ENCODE results near the gene UTS2B.
"Not testable (repeated sequence)": the region's sequence is repeated elsewhere in the genome, so short reads cannot be mapped to it uniquely, and the experiment has no call there.

The UTS2B gene

DNA sequence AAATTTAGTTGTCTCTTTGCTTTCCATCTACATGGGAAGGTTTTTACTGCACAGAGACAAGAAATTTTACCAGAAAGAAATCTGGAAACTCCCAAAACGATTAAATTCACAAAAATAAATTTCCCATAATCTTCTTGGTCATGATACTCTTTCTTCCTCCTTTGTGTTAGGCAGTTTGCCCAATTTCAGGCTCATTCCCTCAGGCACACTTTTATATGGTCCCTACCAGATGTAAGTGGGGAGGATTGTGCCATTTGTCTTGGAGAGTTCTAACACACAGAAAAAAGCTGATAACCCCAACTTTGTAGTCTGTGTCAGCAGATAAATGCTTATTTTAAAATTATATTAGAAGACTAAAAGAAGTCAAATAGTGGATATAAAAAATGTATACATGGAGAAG, 50.2 kb downstream of the UTS2B start:
- no peak for DNase-seq (ENCODE audit: low read depth in 3 of 3)

DNA sequence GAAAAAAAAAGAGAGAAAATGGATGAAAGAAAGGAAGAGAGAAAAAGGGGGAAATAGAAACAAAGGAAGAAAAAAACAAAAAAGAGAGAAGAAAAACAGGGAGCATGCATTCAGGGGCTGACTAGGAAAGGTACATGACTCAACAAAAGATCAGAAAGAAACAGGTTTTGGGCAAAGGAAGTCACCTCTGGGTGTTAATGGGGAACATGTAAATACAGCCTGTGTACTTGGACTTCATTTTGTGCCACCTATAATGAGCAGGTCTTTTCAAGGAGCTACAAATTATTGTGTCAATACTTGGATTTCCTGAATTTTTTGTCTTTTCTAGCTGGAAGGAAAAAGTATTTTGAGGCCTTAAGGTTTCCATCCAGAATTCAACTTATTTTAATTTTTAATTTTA, 54.6 kb downstream of the UTS2B start:
- no peak for DNase-seq (ENCODE audit: low read depth in 3 of 3)

- DNase-seq (ENCODE audit: low read depth in 3 of 3): not testable (repeated sequence)
Measured at GRCh38 chr3:191275244-191275643, 55.1 kb downstream of the UTS2B start.

- no peak for DNase-seq (ENCODE audit: low read depth in 3 of 3)
Measured at GRCh38 chr3:191269289-191270085, 60.8 kb downstream of the UTS2B start.

DNA sequence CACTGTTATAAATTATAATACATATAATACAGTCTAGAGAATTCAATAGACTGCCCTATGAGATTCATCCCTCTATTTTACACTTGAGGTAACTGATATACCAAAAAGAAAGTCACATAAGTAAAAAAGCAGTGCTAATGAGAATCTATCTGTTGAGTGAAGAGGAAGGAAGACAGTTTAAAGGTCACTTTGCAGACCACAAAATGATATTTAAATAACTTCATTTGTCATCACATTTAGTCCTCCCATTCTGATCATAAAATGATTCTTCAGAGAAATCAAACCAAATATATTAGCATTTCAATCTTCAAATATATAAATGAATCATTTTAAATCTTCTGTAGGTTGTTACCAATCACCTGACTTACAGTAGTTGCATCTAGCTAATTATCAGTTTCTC, 61.6 kb downstream of the UTS2B start:
- no peak for DNase-seq (ENCODE audit: low read depth in 3 of 3)

- no peak for DNase-seq (ENCODE audit: low read depth in 3 of 3)
Measured at GRCh38 chr3:191263850-191264249, 66.5 kb downstream of the UTS2B start.

DNA sequence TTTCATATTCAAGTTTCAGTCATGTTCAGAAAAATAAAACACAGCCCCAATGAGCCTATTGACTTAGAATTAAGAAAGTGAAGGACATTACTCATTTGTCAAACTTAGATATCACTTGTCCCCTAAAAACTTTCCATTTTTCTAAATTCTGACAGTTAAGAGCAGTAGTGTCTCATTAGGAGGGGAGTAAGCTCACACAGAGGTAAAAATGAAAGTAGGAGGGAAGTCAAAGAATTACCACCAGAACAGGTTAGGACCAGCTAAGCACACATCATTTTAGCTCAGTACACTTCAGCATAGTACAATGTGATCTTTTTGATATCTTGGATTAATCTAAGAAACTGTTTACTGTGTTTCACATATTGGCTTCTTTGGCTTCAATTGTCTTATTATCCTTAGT, 67.0 kb downstream of the UTS2B start:
- DNase-seq (ENCODE audit: low read depth in 3 of 3): no peak

GRCh38 chr3:191262650-191263049, 67.7 kb downstream of the UTS2B start:
- DNase-seq (ENCODE audit: low read depth in 3 of 3): no peak

GRCh38 chr3:191261304-191261638, 69.1 kb downstream of the UTS2B start:
- no peak for DNase-seq (ENCODE audit: low read depth in 3 of 3)

- no peak for DNase-seq (ENCODE audit: low read depth in 3 of 3)
Measured at GRCh38 chr3:191260431-191261303, 69.7 kb downstream of the UTS2B start.

DNA sequence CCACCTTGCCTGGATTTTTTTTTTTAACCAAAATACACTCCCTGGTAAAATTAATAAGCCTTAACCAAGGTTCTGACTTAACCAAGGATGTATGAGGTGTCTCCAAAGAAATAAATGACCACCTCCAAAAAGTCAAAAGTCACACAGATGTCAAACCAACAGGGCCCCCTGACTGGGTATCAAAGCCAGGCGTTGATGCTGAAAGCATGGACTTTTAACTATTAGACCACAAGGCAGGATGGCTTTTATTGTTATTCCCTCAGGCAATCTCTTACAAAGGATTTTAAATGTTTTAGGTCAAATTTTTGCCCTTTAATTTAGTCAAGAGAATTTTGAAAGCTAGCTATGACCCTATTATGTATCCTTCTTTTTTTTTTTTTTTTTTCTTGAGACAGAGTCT, 70.8 kb downstream of the UTS2B start:
- no peak for DNase-seq (ENCODE audit: low read depth in 3 of 3)

- DNase-seq (ENCODE audit: low read depth in 3 of 3): no peak
Measured at GRCh38 chr3:191257286-191257685, 73.0 kb downstream of the UTS2B start.

DNA sequence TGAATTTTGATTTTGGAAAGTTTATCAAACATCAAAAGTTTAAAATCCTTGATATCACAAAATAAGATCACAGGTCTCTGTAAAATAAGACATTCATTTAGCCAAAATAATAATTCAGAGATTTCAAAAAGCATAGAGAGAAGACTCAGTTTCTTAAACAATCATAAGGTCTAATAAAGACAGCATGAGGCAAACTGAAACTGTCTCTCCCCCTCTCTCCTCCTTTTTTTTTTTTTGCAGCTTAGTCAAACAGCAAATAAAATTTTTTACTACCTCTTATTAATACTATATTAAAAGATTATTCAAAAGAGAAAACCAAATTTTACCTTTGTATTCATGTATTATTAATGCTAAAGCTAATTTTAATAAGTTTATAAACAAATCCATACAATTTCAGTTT, 73.9 kb downstream of the UTS2B start:
- DNase-seq (ENCODE audit: low read depth in 3 of 3): no peak

- no peak for DNase-seq (ENCODE audit: low read depth in 3 of 3)
Measured at GRCh38 chr3:191255156-191255555, 75.2 kb downstream of the UTS2B start.

- DNase-seq (ENCODE audit: low read depth in 3 of 3): no peak
Measured at GRCh38 chr3:191254098-191254873, 76.0 kb downstream of the UTS2B start.

DNA sequence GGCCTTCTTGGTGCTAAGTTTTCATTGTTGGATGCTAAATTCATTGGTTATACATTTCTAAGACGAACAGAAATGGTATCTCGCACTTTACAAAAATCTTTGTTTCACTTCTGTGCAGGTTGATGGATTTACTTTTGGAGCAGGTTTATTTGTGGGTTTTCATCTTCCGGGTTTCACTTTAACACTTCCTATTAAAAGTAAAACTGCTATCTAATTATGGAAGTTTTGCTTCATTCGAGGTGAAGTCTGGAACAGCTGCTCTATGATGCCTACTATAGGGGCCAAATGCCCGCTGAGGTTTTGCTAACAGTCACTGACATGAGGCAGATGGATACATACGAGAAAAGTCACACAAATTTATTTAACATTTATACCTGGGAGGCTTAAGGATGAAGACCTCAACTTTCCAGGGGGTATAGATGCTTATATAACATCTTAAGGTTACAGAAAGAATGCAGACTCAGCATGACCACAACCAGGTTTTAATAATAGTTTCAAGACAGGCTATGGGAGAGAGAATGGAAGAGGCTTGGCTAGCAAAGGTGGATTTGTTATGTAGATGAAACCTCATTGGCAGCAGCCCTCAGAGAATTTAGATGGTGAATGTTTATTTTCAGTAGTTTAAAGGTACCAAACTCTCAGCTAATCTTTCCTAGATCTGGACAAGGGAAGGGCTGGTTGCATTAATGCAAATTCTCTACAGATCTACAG, 77.1 kb downstream of the UTS2B start:
- no peak for DNase-seq (ENCODE audit: low read depth in 3 of 3)

DNA sequence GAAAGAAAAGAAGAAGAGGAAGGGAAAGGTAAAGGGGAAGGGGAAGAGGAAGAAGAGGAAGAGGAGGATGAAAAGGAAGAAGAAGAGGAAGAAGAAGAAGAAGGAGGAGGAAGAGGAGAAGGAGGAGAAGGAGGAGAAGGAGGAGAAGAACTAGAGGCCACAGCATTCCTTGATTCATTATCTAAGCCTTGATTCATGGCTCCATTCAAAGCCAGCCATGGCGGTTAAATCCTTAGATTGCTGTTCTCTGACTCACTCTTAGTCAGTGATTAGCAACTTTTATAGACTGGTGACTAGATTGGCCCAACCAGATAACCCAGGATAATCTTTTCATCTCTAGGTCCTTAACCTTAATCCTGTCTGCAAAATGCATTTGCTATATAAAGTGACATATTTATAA, 83.7 kb downstream of the UTS2B start:
- no peak for DNase-seq (ENCODE audit: low read depth in 3 of 3)

DNA sequence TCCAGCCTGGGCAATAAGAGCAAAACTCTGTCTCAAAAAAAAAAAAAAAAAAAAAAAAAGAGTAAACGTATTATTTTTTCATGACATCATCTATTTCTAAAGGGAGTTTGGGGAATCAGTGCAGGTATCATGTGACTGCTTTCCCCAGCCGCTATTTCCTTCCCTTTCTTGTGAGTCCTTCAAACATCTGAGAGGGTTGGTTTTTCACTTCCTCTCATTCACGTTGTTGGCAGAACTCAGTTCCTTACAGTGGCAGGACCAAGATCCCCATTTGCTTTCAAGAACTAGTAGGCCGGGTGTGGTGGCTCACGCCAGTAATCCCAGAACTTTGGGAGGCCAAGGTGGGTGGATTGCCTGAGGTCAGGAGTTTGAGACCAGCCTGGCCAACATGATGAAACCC, 84.3 kb downstream of the UTS2B start:
- not testable (repeated sequence) for DNase-seq (ENCODE audit: low read depth in 3 of 3)

DNA sequence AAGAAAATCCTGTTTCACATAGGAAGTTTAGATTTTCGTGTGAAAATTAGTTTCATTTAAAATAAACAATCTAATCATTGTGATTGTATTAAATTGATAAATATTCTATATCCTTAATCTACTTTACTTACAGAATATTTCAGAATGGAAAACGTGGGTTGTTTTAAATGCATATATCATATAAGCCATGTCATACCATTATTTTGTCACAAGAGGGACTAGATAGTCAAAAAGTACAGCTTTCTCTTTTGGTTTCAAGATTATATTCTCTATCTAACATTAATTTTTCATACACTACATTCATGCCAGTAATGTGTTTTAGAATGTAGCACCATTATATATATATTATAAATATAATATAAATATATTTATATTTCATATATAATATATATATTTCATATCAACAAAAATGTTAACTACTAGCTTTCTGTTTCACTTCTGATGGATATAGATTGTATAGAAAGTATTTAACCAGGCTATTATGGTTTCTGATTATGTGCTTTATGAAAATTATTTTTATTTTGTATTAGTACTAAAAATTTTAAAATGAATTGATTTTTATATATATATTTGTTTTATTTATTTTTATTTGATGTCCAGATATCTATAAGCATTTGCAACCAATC, 86.0 kb downstream of the UTS2B start:
- DNase-seq (ENCODE audit: low read depth in 3 of 3): no peak

DNA sequence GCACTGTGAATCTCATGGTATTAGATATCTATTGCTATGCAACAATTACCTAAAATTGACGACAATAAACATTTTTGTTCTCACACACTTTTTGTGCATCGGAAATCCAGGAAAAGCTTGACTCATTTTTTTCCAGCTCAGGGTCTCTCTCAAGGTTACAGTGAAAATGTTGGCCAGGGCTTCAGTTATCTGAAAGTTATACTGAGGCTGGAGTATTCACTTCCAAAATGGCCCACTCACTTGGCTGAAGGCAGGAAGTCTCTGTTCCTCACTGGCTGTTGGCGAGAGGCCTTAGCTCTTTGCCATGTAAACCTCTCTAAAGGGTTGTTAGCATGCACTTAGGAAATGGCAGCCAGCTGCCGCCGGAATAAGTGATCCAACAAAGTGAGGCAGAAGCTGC, 89.8 kb downstream of the UTS2B start:
- no peak for DNase-seq (ENCODE audit: low read depth in 3 of 3)

DNA sequence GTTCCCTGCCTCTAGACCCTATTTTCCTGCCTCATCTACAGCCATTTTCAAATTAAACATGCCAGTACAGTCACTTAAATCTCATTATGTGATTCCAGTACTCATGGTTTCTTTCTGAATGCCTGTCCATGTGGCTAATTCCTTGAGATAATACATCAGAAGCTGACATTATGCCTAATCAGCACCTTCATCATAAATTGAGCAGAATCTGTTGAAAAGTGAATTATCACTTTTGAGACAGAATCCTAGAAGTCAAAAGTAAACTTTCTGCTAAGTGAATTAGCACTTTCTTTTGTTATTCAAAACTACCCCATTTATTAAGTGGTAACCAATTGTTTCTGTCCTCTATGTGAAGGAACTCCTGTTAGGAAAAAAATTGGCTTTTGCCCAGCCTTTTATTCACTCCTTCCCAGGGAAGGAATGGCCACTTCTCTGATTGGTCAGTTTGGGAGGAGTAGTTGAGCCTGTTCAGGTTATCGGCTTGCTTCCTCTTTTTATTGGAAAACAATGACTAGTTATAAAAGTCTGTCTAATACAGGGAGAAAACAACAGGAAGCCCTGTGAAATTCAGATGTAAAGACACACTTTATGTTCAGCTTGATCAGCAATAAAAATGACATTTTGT, 90.8 kb downstream of the UTS2B start:
- DNase-seq (ENCODE audit: low read depth in 3 of 3): no peak
